Measurements from ENCODE around the gene DHX36.

DNA sequence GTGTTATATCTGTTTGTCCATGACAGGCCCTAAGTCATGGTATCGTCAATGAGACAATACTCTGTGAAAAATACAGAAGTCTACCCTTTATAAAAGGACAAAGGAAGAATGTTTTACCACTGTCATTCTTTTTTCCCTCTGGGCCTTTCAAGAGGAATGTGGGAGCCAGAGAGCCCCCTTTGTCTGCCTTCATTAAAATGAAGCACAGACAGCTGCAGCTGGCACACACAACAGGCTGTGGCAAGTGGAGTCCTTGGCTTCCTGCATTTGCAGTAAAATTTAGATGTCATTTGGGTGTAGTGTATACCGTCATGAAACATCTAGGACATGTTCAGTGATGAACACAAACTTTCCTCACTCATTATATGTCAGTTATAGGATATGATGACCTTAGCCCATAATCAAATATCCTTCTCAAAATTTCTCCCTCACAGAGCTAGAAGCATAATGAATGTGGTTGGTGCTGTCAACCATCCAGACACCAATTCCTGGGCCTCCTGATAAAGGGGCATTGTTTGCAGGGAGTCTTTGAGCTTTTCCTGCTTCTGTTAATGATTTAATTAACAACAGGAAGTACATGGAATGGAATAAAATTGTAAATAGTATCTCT is 76.4 kb downstream of the DHX36 start:
- TF ChIP-seq POLR2A (IDR thresholded peaks at IDR 0.05) = no peak
- TF ChIP-seq, protein P1, sequence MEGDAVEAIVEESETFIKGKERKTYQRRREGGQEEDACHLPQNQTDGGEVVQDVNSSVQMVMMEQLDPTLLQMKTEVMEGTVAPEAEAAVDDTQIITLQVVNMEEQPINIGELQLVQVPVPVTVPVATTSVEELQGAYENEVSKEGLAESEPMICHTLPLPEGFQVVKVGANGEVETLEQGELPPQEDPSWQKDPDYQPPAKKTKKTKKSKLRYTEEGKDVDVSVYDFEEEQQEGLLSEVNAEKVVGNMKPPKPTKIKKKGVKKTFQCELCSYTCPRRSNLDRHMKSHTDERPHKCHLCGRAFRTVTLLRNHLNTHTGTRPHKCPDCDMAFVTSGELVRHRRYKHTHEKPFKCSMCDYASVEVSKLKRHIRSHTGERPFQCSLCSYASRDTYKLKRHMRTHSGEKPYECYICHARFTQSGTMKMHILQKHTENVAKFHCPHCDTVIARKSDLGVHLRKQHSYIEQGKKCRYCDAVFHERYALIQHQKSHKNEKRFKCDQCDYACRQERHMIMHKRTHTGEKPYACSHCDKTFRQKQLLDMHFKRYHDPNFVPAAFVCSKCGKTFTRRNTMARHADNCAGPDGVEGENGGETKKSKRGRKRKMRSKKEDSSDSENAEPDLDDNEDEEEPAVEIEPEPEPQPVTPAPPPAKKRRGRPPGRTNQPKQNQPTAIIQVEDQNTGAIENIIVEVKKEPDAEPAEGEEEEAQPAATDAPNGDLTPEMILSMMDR (IDR thresholded peaks at IDR 0.05) = no peak
